Measurements from ENCODE around the gene ENTHD1. TPM values are rescaled to one million over a fixed set of nuclear protein-coding genes. Genes with fewer than 3 reads are reported as not detected.

Gene ENTHD1
- total RNA-seq, 2 donors from 2014 or later = 0.09 to 5.1 TPM

DNA sequence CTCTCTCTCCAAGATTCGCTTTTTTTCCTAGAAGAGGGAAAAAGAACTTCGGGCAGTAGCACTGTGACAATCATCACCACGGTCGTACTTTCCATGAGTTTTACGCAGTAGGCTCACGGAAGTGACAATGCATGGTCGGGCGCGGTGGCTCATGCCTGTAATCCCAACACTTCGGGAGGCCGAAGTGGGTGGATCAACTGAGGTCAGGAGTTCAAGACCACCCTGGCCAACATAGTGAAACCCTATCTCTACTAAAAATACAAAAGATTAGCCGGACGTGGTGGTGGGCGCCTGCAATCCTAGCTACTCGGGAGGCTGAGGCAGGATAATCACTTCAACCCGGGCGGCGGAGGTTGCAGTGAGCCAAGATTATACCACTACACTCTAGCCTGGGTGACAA, 30.7 kb upstream of the ENTHD1 start:
- Histone ChIP-seq H3K9me3 (no peaks in the 10 kb centered on the region), H3K4me3 (no peak overlapping the region), H3K27ac (no peak overlapping the region), H3K27me3 (replicated peaks; ENCODE audit: insufficient read depth) (no peaks in the 10 kb centered on the region), H3K36me3 (no peaks in the 10 kb centered on the region), H3K4me1 (replicated peaks) (no peaks in the 10 kb centered on the region)
- TF ChIP-seq POLR2A (IDR thresholded peaks at IDR 0.05) (no peak), POLR2AphosphoS5 (IDR thresholded peaks at IDR 0.05) (no peak)
- TF ChIP-seq, protein P1, sequence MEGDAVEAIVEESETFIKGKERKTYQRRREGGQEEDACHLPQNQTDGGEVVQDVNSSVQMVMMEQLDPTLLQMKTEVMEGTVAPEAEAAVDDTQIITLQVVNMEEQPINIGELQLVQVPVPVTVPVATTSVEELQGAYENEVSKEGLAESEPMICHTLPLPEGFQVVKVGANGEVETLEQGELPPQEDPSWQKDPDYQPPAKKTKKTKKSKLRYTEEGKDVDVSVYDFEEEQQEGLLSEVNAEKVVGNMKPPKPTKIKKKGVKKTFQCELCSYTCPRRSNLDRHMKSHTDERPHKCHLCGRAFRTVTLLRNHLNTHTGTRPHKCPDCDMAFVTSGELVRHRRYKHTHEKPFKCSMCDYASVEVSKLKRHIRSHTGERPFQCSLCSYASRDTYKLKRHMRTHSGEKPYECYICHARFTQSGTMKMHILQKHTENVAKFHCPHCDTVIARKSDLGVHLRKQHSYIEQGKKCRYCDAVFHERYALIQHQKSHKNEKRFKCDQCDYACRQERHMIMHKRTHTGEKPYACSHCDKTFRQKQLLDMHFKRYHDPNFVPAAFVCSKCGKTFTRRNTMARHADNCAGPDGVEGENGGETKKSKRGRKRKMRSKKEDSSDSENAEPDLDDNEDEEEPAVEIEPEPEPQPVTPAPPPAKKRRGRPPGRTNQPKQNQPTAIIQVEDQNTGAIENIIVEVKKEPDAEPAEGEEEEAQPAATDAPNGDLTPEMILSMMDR (IDR thresholded peaks at IDR 0.05) = no peak
- intact Hi-C loops (cut with DNase I) = no loop called here
- no peak for DNase-seq (ENCODE audit: low spot score)
- WGBS = 95% methylated on average over 18 of the region's 18 CpGs

- no peak for TF ChIP-seq POLR2A (IDR thresholded peaks at IDR 0.05)
- TF ChIP-seq, protein P1 (IDR thresholded peaks at IDR 0.05) = no peak
- H3K27ac ChIP-seq = no peak overlapping the region
- no peaks in the 10 kb centered on the region for H3K4me1 ChIP-seq (replicated peaks)
- intact Hi-C loops (cut with DNase I) = no loop called here
- H3K4me3 ChIP-seq = no peak overlapping the region
- no peaks in the 10 kb centered on the region for H3K27me3 ChIP-seq (replicated peaks; ENCODE audit: insufficient read depth)
- 66% methylated on average over 5 of the region's 5 CpGs for WGBS
- no peaks in the 10 kb centered on the region for H3K36me3 ChIP-seq
- H3K9me3 ChIP-seq = no peaks in the 10 kb centered on the region
- no peak for DNase-seq (ENCODE audit: low spot score)
Measured at GRCh38 chr22:39923696-39924095, 30.1 kb upstream of the ENTHD1 start.

GRCh38 chr22:39920134-39920743, 26.7 kb upstream of the ENTHD1 start:
- DNase-seq (ENCODE audit: low spot score) = no peak
- intact Hi-C loops (cut with DNase I) = no loop called here
- no peak overlapping the region for H3K4me3 ChIP-seq
- H3K27me3 ChIP-seq (replicated peaks; ENCODE audit: insufficient read depth) = no peaks in the 10 kb centered on the region
- no peaks in the 10 kb centered on the region for H3K36me3 ChIP-seq
- no peaks in the 10 kb centered on the region for H3K4me1 ChIP-seq (replicated peaks)
- TF ChIP-seq POLR2AphosphoS5 (IDR thresholded peaks at IDR 0.05) = no peak
- TF ChIP-seq POLR2A (IDR thresholded peaks at IDR 0.05) = no peak
- TF ChIP-seq, protein P1 (IDR thresholded peaks at IDR 0.05) = no peak
- no peak overlapping the region for H3K27ac ChIP-seq
- WGBS = 88% methylated on average over 8 of the region's 8 CpGs
- H3K9me3 ChIP-seq = no peaks in the 10 kb centered on the region

GRCh38 chr22:39917776-39918495, 24.4 kb upstream of the ENTHD1 start:
- no peaks in the 10 kb centered on the region for H3K36me3 ChIP-seq
- intact Hi-C loops (cut with DNase I) = no loop called here
- no peaks in the 10 kb centered on the region for H3K27me3 ChIP-seq (replicated peaks; ENCODE audit: insufficient read depth)
- no peak overlapping the region for H3K4me3 ChIP-seq
- 77% methylated on average over 12 of the region's 12 CpGs for WGBS
- no peaks in the 10 kb centered on the region for H3K9me3 ChIP-seq
- H3K4me1 ChIP-seq (replicated peaks) = no peaks in the 10 kb centered on the region
- no peak for DNase-seq (ENCODE audit: low spot score)
- TF ChIP-seq, protein P1 (IDR thresholded peaks at IDR 0.05) = no peak
- TF ChIP-seq POLR2A (IDR thresholded peaks at IDR 0.05) (no peak), POLR2AphosphoS5 (IDR thresholded peaks at IDR 0.05) (no peak)
- no peak overlapping the region for H3K27ac ChIP-seq

DNA sequence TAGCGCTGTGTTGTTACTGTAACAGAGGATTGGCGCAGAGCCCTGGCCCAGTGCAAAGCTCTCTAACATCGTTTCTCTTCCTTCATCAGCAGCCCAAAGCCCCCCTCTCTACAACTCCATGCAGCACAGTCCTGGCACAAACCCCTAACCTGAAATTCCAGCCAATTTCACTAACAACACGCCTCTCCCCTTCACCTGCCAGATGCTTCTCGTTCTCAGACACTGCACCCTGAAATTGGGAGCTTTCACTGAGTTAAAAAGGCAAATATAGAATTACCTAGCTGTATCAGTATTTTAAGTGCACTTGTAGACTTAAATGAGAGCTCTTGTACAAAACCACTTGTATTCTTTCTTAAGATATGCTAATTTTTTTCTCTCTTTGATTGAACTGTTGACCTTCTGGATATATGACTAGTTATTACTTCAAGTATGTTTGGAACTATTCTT, 23.7 kb upstream of the ENTHD1 start:
- TF ChIP-seq, protein P1 (IDR thresholded peaks at IDR 0.05) = no peak
- TF ChIP-seq POLR2A (IDR thresholded peaks at IDR 0.05) = no peak
- TF ChIP-seq POLR2AphosphoS5 (IDR thresholded peaks at IDR 0.05) = no peak
- no peaks in the 10 kb centered on the region for H3K9me3 ChIP-seq
- H3K27ac ChIP-seq = no peak overlapping the region
- intact Hi-C loops (cut with DNase I) = no loop called here
- no peaks in the 10 kb centered on the region for H3K36me3 ChIP-seq
- no peak overlapping the region for H3K4me3 ChIP-seq
- WGBS = 28% methylated on average over 5 of the region's 5 CpGs
- no peak for DNase-seq (ENCODE audit: low spot score)
- no peaks in the 10 kb centered on the region for H3K27me3 ChIP-seq (replicated peaks; ENCODE audit: insufficient read depth)
- no peaks in the 10 kb centered on the region for H3K4me1 ChIP-seq (replicated peaks)
